Smooth muscle cell (in vitro differentiated cells): Measurements from ENCODE around the gene ERC2. TPM values are rescaled to one million over a fixed set of nuclear protein-coding genes. Genes with fewer than 3 reads are reported as not detected.
A peak's percentile ranks its signal among the peaks of the same experiment; 100 is the strongest.

Source experiments
- DNase-seq: peaks from one replicate; lab custom pipeline; 2025; ENCODE audit not compliant: unreplicated experiment; lab: John Stamatoyannopoulos, UW
- H2AFZ ChIP-seq: fragments of 200-600 bp; sonication (generic); 2 replicates; pipeline ENCODE4 v1.6.0; 2016; ENCODE audit warnings: antibody characterized with exemption, low read depth, mild to moderate bottlenecking
- H3F3A ChIP-seq: fragments of 200-600 bp; sonication (generic); 2 replicates; pipeline ENCODE4 v1.6.0; 2017; ENCODE audit warnings: antibody characterized with exemption, low read depth
- H3K27ac ChIP-seq: fragments of 200-600 bp; sonication (generic); 2 replicates; pipeline ENCODE4 v1.5.1; 2016; ENCODE audit warnings: low read depth, mild to moderate bottlenecking
- H3K27me3 ChIP-seq: fragments of 200-600 bp; sonication (generic); 2 replicates; pipeline ENCODE4 v1.6.1; 2016; ENCODE audit warnings: low read depth, mild to moderate bottlenecking
- H3K36me3 ChIP-seq: fragments of 200-600 bp; sonication (generic); 2 replicates; pipeline ENCODE4 v1.5.1; 2016; ENCODE audit warnings: low read depth
- H3K4me1 ChIP-seq: fragments of 200-600 bp; sonication (generic); 2 replicates; pipeline ENCODE4 v1.5.1; 2016; ENCODE audit warnings: low read depth
- H3K4me2 ChIP-seq: fragments of 200-600 bp; sonication (generic); 2 replicates; pipeline ENCODE4 v1.6.0; 2016; ENCODE audit warnings: mild to moderate bottlenecking
- H3K4me3 ChIP-seq: fragments of 200-600 bp; sonication (generic); 2 replicates; pipeline ENCODE4 v1.5.1; 2016; ENCODE audit warnings: mild to moderate bottlenecking
- H3K79me2 ChIP-seq: fragments of 200-600 bp; sonication (generic); 2 replicates; pipeline ENCODE4 v1.6.0; 2016; ENCODE audit warnings: low read depth, mild to moderate bottlenecking
- H3K9ac ChIP-seq: fragments of 200-600 bp; sonication (generic); 2 replicates; pipeline ENCODE4 v1.6.0; 2016; ENCODE audit warnings: low read depth
- H3K9me3 ChIP-seq: fragments of 200-600 bp; sonication (generic); replicated peaks from 2 replicates; pipeline ENCODE4 v1.5.1; 2016; ENCODE audit warnings: low read depth
- H4K20me1 ChIP-seq: fragments of 200-600 bp; sonication (generic); 2 replicates; pipeline ENCODE4 v1.6.0; 2016; ENCODE audit warnings: low read depth
- WGBS: methylation state at CpG from one replicate; pipeline ENCODE4 v1.1.7; 2016; ENCODE audit warnings: low lambda C conversion rate; 5-methylcytosine and 5-hydroxymethylcytosine counted together
- polyA plus RNA-seq: library from polyadenylated mRNA; unstranded; fragments of >200 nt; fragmentation: Nextera tagmentation; extraction: Ambion mirVana; gene quantifications from 2 replicates; pipeline ENCODE4 v1.2.1, GENCODE V29; 2016
- total RNA-seq: library from RNA; depleted of rRNA; stranded (reverse); fragments of >200 nt; gene quantifications from 2 replicates; pipeline ENCODE4 v1.2.3, GENCODE V29; 2014
- TF ChIP-seq, protein P1 (sequence below): fragments of 200-600 bp; sonication (generic); IDR thresholded peaks from 2 replicates; pipeline ENCODE4 v1.5.1; 2017; ENCODE audit warnings: borderline replicate concordance, mild to moderate bottlenecking, antibody characterized with exemption; ENCODE audit not compliant: insufficient read depth, poor library complexity, severe bottlenecking

Gene ERC2
- total and polyA plus RNA-seq, 2 experiments from 2014 or later, result 1.1 TPM; not detected in 1

DNA sequence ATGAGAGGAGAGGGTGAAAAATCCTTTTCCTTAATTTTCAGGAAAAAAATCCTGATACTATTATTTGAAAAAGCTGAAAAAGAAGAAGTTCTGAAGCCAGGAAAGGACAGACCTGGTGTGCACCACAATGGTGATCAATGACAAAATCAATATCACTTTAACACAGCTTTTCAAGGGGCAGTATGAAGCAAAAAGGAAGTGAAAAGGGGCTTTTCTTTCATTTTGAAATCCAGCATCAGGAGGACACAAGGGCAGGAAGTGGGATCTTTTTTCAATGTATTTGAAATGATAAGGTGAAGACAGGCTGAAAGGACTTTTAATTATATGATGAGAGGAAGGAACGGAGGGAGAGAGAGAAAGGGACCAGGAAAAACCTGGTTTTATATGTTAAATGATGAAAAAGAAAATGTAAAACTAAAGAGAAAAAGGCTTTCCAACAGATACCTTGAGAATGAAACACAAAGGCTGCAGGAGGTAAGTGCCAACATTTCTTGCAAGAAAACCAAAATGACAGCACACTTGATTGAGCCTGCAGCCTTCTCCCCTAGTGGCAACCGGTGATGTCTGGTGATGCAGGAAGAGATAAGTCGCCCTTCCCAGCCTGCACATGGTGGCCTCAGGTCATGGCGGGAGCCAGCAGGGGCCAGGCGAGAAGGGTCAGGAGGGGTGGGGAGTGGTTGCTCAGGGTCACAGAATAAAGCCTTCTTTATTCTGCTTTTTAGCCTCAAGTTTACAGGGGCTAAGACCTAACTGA is 744.4 kb downstream of the ERC2 start:
- H3K27me3 ChIP-seq, result no peaks in the 10 kb centered on the region
- H3K4me3 ChIP-seq, result no peak overlapping the region
- no peak overlapping the region for H3K9ac ChIP-seq
- no peak overlapping the region for H2AFZ ChIP-seq
- H3K79me2 ChIP-seq, result no peaks in the 10 kb centered on the region
- WGBS, result 42% methylated on average over 5 of the region's 5 CpGs
- H3F3A ChIP-seq, result no peaks in the 10 kb centered on the region
- TF ChIP-seq, protein P1, sequence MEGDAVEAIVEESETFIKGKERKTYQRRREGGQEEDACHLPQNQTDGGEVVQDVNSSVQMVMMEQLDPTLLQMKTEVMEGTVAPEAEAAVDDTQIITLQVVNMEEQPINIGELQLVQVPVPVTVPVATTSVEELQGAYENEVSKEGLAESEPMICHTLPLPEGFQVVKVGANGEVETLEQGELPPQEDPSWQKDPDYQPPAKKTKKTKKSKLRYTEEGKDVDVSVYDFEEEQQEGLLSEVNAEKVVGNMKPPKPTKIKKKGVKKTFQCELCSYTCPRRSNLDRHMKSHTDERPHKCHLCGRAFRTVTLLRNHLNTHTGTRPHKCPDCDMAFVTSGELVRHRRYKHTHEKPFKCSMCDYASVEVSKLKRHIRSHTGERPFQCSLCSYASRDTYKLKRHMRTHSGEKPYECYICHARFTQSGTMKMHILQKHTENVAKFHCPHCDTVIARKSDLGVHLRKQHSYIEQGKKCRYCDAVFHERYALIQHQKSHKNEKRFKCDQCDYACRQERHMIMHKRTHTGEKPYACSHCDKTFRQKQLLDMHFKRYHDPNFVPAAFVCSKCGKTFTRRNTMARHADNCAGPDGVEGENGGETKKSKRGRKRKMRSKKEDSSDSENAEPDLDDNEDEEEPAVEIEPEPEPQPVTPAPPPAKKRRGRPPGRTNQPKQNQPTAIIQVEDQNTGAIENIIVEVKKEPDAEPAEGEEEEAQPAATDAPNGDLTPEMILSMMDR, result no peak
- H3K4me2 ChIP-seq, result no peak overlapping the region
- H3K4me1 ChIP-seq, result no peaks in the 10 kb centered on the region
- H3K36me3 ChIP-seq, result no peaks in the 10 kb centered on the region
- no peak overlapping the region for H3K27ac ChIP-seq
- no peak for DNase-seq
- no peaks in the 10 kb centered on the region for H3K9me3 ChIP-seq
- no peaks in the 10 kb centered on the region for H4K20me1 ChIP-seq

DNA sequence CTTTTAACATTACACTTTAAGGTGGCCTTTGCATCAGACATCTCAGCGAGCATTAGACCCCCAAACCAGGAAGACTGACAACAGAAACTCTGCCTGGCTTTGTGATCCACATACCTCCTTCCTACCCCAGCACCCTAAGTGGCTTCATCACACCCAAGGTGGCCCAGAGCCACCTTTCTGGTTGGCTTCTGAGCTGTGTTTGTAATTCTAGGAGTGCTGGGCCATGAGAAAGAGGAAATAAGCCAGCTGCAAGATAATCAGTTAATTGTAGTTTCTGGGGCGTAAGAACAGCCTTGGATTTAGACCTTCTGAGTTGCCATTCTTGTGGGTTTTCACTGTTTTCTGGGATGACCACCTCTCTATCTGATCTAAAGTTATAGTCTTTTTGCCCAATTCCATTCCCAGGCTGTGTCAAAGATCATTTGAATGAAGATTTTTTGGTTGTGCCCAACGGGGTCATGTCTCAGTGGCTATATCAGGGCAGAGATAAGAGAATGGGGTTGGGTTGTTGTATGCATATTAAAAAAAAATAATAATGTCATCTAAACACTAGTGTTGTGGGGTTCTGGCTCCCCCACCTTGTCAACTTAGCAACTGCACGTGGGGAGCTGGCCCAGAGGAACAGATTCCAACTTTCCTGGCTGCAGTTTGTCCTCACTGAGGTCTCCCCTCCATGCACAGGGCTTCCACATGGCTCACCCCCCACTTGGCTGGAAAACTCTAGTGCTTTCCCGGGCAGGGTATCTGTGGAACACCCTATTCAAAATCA is 746.4 kb downstream of the ERC2 start:
- DNase-seq, result peak; percentile 5

DNA sequence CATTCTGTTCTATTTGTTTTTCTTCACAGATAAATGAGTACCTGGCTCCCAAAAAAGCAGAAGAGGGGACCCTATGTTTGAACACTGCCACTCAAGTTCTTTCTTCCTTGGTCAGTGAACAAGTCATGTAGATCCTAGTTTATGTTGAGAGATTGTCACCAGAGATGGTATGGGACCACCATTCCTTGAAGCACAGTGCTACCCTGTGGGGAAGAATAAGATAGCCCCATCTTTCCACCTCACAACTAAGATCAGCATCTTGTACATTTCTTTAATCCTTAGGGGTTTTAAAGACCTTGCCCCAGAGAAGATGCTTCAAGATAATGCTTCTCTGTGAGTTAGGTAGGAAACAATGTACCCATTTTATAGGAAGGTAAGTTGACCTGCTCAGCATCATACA is 747.7 kb downstream of the ERC2 start:
- DNase-seq, result no peak
- Histone ChIP-seq H2AFZ (no peak overlapping the region), H3K27ac (no peak overlapping the region), H4K20me1 (no peaks in the 10 kb centered on the region), H3K9ac (no peak overlapping the region), H3K4me1 (no peaks in the 10 kb centered on the region), H3K9me3 (no peaks in the 10 kb centered on the region), H3F3A (no peaks in the 10 kb centered on the region), H3K79me2 (no peaks in the 10 kb centered on the region), H3K4me3 (no peak overlapping the region), H3K36me3 (no peaks in the 10 kb centered on the region), H3K27me3 (no peaks in the 10 kb centered on the region), H3K4me2 (no peak overlapping the region)
- TF ChIP-seq, protein P1, result peak; percentile 21

More for the DNA sequence above, 746.4 kb downstream of the ERC2 start:
- Histone ChIP-seq H3K9me3 (no peaks in the 10 kb centered on the region), H3K79me2 (no peaks in the 10 kb centered on the region), H3K4me2 (no peak overlapping the region), H3K9ac (no peak overlapping the region), H3K27me3 (no peaks in the 10 kb centered on the region), H4K20me1 (no peaks in the 10 kb centered on the region), H2AFZ (no peak overlapping the region), H3K36me3 (no peaks in the 10 kb centered on the region), H3F3A (no peaks in the 10 kb centered on the region), H3K4me1 (no peaks in the 10 kb centered on the region), H3K4me3 (no peak overlapping the region), H3K27ac (no peak overlapping the region)
- WGBS, result 62% methylated on average over 5 of the region's 5 CpGs
- TF ChIP-seq, protein P1, result peak; percentile 73
